RWPE2 (cell line): ENCODE results near the gene OR2C1.

Experiments
- ATAC-seq: fragments of 200-7000 bp; cut with Tn5 transposase; 3 replicates; pipeline ENCODE4 v1.9.1; 2021; ENCODE audit warnings: low read depth
- DNase-seq: peaks from one replicate; pipeline ENCODE4 v3.0.0-alpha.2; 2020; ENCODE audit warnings: low spot score
- H3K27ac ChIP-seq: fragments of 450-650 bp; 2 replicates; pipeline ENCODE4 v1.5.1; 2017; ENCODE audit warnings: mild to moderate bottlenecking; ENCODE audit not compliant: poor library complexity, severe bottlenecking
- H3K27me3 ChIP-seq: fragments of 250-450 bp; sonication (Bioruptor Pico); 2 replicates; pipeline ENCODE4 v1.5.1; 2021; ENCODE audit warnings: mild to moderate bottlenecking, moderate library complexity; ENCODE audit not compliant: insufficient read depth, poor library complexity, severe bottlenecking
- H3K36me3 ChIP-seq: fragments of 250-450 bp; sonication (Bioruptor Pico); 2 replicates; pipeline ENCODE4 v1.5.1; 2020; ENCODE audit warnings: low read depth, mild to moderate bottlenecking, moderate library complexity
- H3K4me1 ChIP-seq: fragments of 250-450 bp; sonication (Bioruptor Pico); 2 replicates; pipeline ENCODE4 v1.5.1; 2021; ENCODE audit warnings: mild to moderate bottlenecking, moderate library complexity; ENCODE audit not compliant: insufficient read depth, poor library complexity, severe bottlenecking
- H3K4me3 ChIP-seq: fragments of 250-450 bp; sonication (Bioruptor Pico); 2 replicates; pipeline ENCODE4 v1.5.1; 2021; ENCODE audit warnings: mild to moderate bottlenecking, moderate library complexity; ENCODE audit not compliant: severe bottlenecking
- H3K9me3 ChIP-seq: fragments of 250-450 bp; sonication (Bioruptor Pico); 2 replicates; pipeline ENCODE4 v1.5.1; 2021; ENCODE audit warnings: mild to moderate bottlenecking, moderate library complexity; ENCODE audit not compliant: severe bottlenecking
- TF ChIP-seq, protein P1 (sequence below): fragments of 450-650 bp; IDR thresholded peaks from one replicate; pipeline ENCODE4 v1.5.1; 2017; ENCODE audit warnings: mild to moderate bottlenecking, moderate library complexity; ENCODE audit not compliant: poor library complexity, severe bottlenecking

Gene OR2C1

GRCh38 chr16:3327514-3327913 lies 28.2 kb upstream of the OR2C1 start:
- Histone ChIP-seq H3K27ac (no peak overlapping the region), H3K9me3 (peaks cover 3% of the 10 kb centered on the region), H3K4me3 (no peak overlapping the region), H3K36me3 (no peaks in the 10 kb centered on the region), H3K4me1 (no peaks in the 10 kb centered on the region), H3K27me3 (no peaks in the 10 kb centered on the region)
- TF ChIP-seq, protein P1, sequence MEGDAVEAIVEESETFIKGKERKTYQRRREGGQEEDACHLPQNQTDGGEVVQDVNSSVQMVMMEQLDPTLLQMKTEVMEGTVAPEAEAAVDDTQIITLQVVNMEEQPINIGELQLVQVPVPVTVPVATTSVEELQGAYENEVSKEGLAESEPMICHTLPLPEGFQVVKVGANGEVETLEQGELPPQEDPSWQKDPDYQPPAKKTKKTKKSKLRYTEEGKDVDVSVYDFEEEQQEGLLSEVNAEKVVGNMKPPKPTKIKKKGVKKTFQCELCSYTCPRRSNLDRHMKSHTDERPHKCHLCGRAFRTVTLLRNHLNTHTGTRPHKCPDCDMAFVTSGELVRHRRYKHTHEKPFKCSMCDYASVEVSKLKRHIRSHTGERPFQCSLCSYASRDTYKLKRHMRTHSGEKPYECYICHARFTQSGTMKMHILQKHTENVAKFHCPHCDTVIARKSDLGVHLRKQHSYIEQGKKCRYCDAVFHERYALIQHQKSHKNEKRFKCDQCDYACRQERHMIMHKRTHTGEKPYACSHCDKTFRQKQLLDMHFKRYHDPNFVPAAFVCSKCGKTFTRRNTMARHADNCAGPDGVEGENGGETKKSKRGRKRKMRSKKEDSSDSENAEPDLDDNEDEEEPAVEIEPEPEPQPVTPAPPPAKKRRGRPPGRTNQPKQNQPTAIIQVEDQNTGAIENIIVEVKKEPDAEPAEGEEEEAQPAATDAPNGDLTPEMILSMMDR = no peak
- DNase-seq (no peak), ATAC-seq (no peak)

DNA sequence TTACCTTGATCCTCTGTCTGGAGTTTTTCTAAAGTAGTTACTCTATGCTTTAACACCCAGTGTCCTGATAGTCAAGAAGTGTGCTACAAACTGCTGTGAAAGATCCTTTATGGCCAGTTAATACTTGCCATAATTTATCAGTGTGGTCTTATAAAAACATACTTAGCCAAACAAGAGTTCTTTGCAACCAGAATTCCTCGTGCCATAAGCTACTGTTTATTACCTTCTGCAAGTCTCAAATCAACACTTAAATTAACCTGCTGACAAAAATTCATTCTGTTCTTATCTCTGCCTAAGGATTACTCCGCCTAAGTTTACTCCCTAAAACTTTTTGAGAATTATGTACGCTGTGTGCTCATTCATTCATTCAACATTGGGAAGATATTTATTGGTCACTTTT lies 27.6 kb upstream of the OR2C1 start:
- DNase-seq (no peak), ATAC-seq (no peak)
- Histone ChIP-seq H3K4me1 (no peaks in the 10 kb centered on the region), H3K4me3 (no peak overlapping the region), H3K9me3 (peaks cover 3% of the 10 kb centered on the region), H3K36me3 (no peaks in the 10 kb centered on the region), H3K27ac (no peak overlapping the region), H3K27me3 (no peaks in the 10 kb centered on the region)
- TF ChIP-seq, protein P1 = no peak

DNA sequence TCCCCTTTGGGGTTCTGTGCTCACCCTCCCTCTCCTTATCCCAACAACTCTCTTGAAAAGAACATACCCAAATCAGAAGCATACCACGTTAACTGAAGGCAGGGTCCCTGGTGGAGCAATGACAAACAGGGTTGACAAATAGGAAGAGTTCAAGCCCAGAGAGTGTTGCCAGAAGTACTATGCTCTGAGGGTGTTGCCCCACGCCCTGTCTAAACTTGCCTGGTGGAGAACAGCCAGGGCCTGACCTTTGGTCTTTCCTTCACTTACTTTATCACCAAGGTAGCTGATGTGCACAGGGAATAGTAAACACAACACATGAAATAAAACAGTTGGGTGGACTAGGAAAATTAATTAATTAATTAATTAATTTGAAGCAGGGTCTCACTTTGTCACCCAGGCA lies 27.0 kb upstream of the OR2C1 start:
- Histone ChIP-seq H3K9me3 (peaks cover 2% of the 10 kb centered on the region), H3K4me3 (no peak overlapping the region), H3K4me1 (no peaks in the 10 kb centered on the region), H3K27me3 (no peaks in the 10 kb centered on the region), H3K36me3 (no peaks in the 10 kb centered on the region), H3K27ac (no peak overlapping the region)
- DNase-seq (no peak), ATAC-seq (no peak)
- TF ChIP-seq, protein P1 = no peak

GRCh38 chr16:3346041-3346440 lies 9.6 kb upstream of the OR2C1 start:
- H3K36me3 ChIP-seq = no peaks in the 10 kb centered on the region
- H3K27me3 ChIP-seq = no peaks in the 10 kb centered on the region
- no peak overlapping the region for H3K4me3 ChIP-seq
- H3K27ac ChIP-seq = no peak overlapping the region
- TF ChIP-seq, protein P1 = no peak
- ATAC-seq = no peak
- H3K9me3 ChIP-seq = no peaks in the 10 kb centered on the region
- H3K4me1 ChIP-seq = no peaks in the 10 kb centered on the region
- no peak for DNase-seq

GRCh38 chr16:3347586-3347985 lies 8.1 kb upstream of the OR2C1 start:
- Histone ChIP-seq H3K4me3 (no peak overlapping the region), H3K9me3 (no peaks in the 10 kb centered on the region), H3K27me3 (no peaks in the 10 kb centered on the region), H3K36me3 (no peaks in the 10 kb centered on the region), H3K4me1 (no peaks in the 10 kb centered on the region), H3K27ac (no peak overlapping the region)
- ATAC-seq (no peak), DNase-seq (no peak)
- TF ChIP-seq, protein P1 = no peak
